ENCODE results near the gene DCLK2.

DNA sequence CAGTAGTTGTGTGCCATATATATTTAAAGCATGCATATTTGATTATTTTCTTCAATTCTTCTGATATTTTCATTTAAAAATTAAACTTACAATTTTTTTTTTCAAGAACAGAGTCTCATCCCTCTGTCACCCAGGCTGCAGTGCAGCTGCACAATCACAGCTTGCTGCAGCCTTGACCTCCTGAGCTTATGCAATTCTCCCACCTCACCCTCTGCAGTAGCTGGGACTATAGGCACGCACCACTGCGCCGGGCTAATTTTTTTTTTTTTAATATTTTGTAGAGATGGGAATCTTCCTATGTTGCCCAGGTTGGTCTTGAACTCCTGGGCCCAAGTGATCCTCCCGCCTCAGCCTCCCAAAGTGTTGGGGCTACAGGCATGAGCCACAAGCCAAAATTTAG lies 5.8 kb upstream of the DCLK2 start:
- no peak for TF ChIP-seq POLR2A (IDR thresholded peaks at IDR 0.05)
- TF ChIP-seq, protein P1, sequence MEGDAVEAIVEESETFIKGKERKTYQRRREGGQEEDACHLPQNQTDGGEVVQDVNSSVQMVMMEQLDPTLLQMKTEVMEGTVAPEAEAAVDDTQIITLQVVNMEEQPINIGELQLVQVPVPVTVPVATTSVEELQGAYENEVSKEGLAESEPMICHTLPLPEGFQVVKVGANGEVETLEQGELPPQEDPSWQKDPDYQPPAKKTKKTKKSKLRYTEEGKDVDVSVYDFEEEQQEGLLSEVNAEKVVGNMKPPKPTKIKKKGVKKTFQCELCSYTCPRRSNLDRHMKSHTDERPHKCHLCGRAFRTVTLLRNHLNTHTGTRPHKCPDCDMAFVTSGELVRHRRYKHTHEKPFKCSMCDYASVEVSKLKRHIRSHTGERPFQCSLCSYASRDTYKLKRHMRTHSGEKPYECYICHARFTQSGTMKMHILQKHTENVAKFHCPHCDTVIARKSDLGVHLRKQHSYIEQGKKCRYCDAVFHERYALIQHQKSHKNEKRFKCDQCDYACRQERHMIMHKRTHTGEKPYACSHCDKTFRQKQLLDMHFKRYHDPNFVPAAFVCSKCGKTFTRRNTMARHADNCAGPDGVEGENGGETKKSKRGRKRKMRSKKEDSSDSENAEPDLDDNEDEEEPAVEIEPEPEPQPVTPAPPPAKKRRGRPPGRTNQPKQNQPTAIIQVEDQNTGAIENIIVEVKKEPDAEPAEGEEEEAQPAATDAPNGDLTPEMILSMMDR (IDR thresholded peaks at IDR 0.05), result no peak
